ENCODE data around the gene AGT. TPM values are rescaled to one million over a fixed set of nuclear protein-coding genes. Genes with fewer than 3 reads are reported as not detected.

The AGT gene
- total and polyA plus RNA-seq, 8 donors, result 1.1 to 23.4 (median 8.6) TPM

DNA sequence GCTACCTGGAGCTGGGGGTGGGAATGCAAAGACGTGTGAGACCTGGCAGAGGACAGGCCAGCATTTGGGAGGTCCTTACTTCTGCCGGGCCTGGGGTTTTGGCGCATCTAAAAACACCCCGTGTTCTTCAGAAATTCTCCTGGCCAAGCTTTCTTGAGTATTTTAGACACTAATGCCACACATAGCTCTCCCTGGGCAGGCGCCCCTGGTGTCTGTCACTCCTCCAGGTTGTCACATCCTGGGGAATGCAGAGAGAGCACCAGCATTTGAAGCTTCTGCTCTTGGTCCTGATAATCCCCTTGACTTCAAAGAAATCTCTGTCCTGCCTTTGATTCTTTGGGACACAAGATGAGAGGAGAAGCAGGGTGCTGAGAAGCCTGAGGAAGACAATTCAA lies 39.3 kb upstream of the AGT start:
- H3K36me3 ChIP-seq, result no peaks in the 10 kb centered on the region
- peak in 1 of 4 donors; percentile 3 for ATAC-seq
- H3K4me1 ChIP-seq, result peaks cover 0 to 5% (median 3%) of the 10 kb centered on the region in 3 donors
- DNase-seq, result no peak
- no peak overlapping the region for H3K4me3 ChIP-seq
- intact Hi-C loops (cut with DNase I), result no loop called here
- no peaks in the 10 kb centered on the region for H3K27me3 ChIP-seq
- 84 to 89% methylated on average over 5 of the region's 5 CpGs for WGBS, 2 donors
- H3K9me3 ChIP-seq, result no peaks in the 10 kb centered on the region
- H3K27ac ChIP-seq, result peak overlapping the region in 1 of 4 donors; percentile 47
- no peak for FAIRE-seq
- TF ChIP-seq, protein P1, sequence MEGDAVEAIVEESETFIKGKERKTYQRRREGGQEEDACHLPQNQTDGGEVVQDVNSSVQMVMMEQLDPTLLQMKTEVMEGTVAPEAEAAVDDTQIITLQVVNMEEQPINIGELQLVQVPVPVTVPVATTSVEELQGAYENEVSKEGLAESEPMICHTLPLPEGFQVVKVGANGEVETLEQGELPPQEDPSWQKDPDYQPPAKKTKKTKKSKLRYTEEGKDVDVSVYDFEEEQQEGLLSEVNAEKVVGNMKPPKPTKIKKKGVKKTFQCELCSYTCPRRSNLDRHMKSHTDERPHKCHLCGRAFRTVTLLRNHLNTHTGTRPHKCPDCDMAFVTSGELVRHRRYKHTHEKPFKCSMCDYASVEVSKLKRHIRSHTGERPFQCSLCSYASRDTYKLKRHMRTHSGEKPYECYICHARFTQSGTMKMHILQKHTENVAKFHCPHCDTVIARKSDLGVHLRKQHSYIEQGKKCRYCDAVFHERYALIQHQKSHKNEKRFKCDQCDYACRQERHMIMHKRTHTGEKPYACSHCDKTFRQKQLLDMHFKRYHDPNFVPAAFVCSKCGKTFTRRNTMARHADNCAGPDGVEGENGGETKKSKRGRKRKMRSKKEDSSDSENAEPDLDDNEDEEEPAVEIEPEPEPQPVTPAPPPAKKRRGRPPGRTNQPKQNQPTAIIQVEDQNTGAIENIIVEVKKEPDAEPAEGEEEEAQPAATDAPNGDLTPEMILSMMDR (IDR thresholded peaks at IDR 0.05), result no peak

DNA sequence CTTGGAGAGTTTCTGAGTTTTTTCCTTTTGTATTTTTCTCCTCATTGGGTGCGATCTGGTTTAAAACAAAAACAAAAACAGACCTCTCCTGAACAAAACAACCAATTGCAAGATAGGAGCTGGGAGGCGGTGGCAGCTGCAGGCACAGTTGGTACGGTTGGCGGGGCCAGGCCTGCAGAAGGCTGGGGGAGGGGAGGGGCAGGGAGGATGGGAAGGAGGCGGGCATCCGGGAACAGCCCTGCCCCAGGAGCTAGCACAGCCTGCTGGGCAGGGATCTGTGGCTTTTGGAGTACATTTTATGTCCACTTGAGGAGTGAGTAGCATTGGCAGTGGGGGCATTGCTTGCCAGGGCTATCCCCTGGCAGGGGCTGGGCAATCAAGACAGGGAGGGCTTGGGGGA lies 38.5 kb upstream of the AGT start:
- intact Hi-C loops (cut with DNase I), result no loop called here
- FAIRE-seq, result no peak
- 71 to 76% methylated on average over 6 of the region's 6 CpGs for WGBS, 2 donors
- ATAC-seq, result peak in 3 of 4 donors; percentile 30 to 73 (median 56)
- H3K27ac ChIP-seq, result no peak overlapping the region
- H3K9me3 ChIP-seq, result no peaks in the 10 kb centered on the region
- peaks cover 0 to 5% (median 3%) of the 10 kb centered on the region in 3 donors for H3K4me1 ChIP-seq
- H3K4me3 ChIP-seq, result no peak overlapping the region
- no peaks in the 10 kb centered on the region for H3K36me3 ChIP-seq
- no peak for DNase-seq
- TF ChIP-seq, protein P1 (IDR thresholded peaks at IDR 0.05), result no peak
- no peaks in the 10 kb centered on the region for H3K27me3 ChIP-seq

DNA sequence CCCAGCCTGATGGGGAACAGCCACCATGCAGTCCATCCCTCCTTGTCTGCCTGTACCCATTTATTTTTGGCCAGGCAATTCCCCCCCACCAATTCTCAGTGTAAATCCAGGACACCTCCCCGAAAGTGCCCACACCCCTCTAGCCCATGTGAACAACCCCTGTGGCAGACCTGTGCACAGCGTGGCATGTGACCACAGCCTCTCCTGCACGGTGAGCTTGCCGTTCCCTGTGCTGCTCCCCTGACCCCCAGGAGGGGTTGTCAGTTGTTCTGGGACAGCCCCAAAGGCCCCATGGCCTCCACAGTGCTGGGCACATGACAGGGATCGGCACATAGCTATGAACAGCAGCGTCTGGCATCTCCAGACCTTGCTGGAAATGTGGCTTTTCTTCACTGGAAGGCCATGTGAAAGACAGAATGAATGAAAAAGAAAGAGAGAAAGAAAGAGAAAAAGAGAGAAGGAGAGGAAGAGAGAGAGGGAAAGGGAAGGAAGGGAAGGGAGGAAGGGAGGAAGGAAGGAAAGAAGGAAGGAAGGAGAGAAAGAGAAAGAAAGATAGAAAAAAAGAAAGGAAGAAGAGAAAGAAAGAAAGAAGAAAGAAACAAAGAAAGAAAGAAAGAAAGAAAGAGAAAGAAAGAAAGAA lies 37.2 kb upstream of the AGT start:
- Histone ChIP-seq H3K27ac (no peak overlapping the region), H3K27me3 (no peaks in the 10 kb centered on the region), H3K4me3 (no peak overlapping the region), H3K9me3 (no peaks in the 10 kb centered on the region), H3K4me1 (peaks cover 0 to 5% (median 3%) of the 10 kb centered on the region in 3 donors), H3K36me3 (no peaks in the 10 kb centered on the region)
- ATAC-seq (peak in 1 of 4 donors; percentile 11), FAIRE-seq (no peak), DNase-seq (no peak)
- intact Hi-C loops (cut with DNase I), result no loop called here
- TF ChIP-seq, protein P1 (IDR thresholded peaks at IDR 0.05), result no peak
- 68 to 73% methylated on average over 6 of the region's 6 CpGs for whole genome bisulfite sequencing, 2 donors

DNA sequence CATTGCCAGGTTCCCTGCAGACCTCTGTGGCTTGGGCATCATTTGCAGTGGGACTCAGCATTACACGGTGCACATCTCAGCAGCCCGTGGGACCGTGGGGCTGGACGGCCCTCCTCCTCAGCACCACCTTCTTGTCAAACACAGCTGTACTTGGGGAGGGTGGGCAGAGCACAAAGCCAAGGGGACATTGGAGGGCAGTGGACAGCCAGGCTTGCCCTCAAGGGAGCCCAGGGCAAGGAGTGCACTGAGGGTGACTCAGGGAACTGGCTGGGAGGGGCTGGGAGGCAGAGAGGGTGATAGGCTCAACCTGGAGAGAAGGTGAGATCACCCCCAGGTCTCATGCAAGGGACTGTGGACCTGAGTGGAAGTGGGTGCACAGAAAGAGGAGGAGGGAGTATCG lies 36.7 kb upstream of the AGT start:
- intact Hi-C loops (cut with DNase I), result no loop called here
- Histone ChIP-seq H3K27ac (no peak overlapping the region), H3K9me3 (no peaks in the 10 kb centered on the region), H3K36me3 (no peaks in the 10 kb centered on the region), H3K4me1 (peaks cover 0 to 5% (median 3%) of the 10 kb centered on the region in 3 donors), H3K27me3 (no peaks in the 10 kb centered on the region), H3K4me3 (no peak overlapping the region)
- FAIRE-seq (no peak), ATAC-seq (peak in 2 of 4 donors; percentile 21 to 30), DNase-seq (no peak)
- TF ChIP-seq, protein P1 (IDR thresholded peaks at IDR 0.05), result no peak
- 87 to 92% methylated on average over 5 of the region's 5 CpGs for WGBS, 2 donors

DNA sequence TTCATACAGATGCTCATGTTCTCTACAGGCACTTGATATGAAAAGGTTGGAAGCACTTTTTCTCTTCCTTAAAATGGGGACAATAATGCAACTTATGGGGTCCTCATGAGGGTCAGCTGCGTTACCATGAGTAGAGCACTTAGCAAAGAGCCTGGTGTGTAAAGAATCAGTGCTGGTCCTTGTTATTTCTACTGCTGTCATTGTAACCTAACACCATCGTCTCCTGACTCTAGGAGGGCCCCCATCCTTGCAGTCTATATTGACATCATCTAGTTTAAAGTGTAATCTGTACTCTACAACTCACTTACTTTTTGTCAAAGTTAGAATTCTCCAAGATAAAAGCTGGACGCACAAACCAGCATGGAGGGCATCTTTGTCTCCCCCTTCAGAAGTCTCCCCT lies 35.7 kb upstream of the AGT start:
- peaks cover 0 to 5% (median 3%) of the 10 kb centered on the region in 3 donors for H3K4me1 ChIP-seq
- no peaks in the 10 kb centered on the region for H3K36me3 ChIP-seq
- H3K27me3 ChIP-seq, result no peaks in the 10 kb centered on the region
- TF ChIP-seq, protein P1 (IDR thresholded peaks at IDR 0.05), result no peak
- FAIRE-seq (no peak), ATAC-seq (no peak), DNase-seq (no peak)
- no peak overlapping the region for H3K27ac ChIP-seq
- no peaks in the 10 kb centered on the region for H3K9me3 ChIP-seq
- 84 to 90% methylated on average over 3 of the region's 3 CpGs for WGBS, 2 donors
- no peak overlapping the region for H3K4me3 ChIP-seq
- intact Hi-C loops (cut with DNase I), result no loop called here

Measured in pancreas (tissue), 10 donors.